GM12864 (cell line): ENCODE results near the gene ZXDC.

Source experiments
- DNase-seq: peaks from one replicate; pipeline ENCODE4 v3.0.0-alpha.2; 2011; ENCODE audit warnings: low read depth
- H3K4me3 ChIP-seq: 2 replicates; pipeline ENCODE4 v1.5.1; 2011; ENCODE audit warnings: mild to moderate bottlenecking, low read depth, low read length, control low read depth
- CTCF ChIP-seq: IDR thresholded peaks from 2 replicates; pipeline ENCODE4 v1.5.1; 2011; ENCODE audit warnings: low read depth, mild to moderate bottlenecking, moderate library complexity, low read length, control low read depth, inconsistent platforms; ENCODE audit errors: missing control alignments

Gene ZXDC

GRCh38 chr3:126474498-126475412, 936 bp downstream of the ZXDC start:
- TF ChIP-seq CTCF, result no peak
- H3K4me3 ChIP-seq, result peak overlapping the region; percentile 95
- no peak for DNase-seq

DNA sequence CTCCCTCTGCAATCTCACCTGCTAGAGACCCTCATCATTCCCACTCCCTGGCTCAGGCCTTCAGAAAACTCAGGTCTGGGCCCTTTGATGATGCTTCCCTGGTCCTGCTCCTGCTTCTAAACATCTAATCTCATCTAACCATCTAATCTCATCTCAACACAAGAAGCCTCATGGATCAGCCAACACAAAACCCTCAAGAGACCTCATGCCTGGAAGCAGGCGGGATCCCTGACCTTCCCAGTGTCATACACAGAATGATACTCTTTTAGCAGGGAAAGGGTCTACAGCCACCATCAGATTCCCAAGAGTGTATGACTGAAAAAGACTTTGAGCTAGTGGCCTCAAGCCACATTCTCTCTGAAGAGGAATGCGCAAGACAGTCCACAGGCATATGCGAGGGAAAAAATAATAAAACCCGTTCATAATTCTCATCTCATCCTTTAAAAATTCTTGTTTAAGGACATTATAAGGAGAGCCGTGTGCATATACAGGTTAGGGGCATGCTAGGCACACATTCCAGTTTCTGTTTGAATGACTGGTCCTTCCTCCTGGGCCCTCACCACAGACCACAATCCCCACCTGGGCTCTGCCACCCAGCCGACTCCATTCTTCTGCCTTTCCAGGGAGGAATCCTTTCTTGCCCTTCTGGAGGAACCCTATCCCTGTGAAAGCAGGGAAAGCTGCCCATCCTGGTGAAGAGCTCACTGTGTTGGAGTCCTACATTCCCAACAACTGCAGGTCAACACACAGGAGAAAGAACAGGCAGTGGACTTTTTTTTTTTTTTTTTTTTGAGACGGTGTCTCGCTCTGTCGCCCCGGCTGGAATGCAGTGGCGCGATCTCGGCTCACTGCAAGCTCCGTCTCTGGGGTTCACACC, 2.2 kb downstream of the ZXDC start:
- no peak for TF ChIP-seq CTCF
- DNase-seq, result no peak
- H3K4me3 ChIP-seq, result peak overlapping the region; percentile 95

DNA sequence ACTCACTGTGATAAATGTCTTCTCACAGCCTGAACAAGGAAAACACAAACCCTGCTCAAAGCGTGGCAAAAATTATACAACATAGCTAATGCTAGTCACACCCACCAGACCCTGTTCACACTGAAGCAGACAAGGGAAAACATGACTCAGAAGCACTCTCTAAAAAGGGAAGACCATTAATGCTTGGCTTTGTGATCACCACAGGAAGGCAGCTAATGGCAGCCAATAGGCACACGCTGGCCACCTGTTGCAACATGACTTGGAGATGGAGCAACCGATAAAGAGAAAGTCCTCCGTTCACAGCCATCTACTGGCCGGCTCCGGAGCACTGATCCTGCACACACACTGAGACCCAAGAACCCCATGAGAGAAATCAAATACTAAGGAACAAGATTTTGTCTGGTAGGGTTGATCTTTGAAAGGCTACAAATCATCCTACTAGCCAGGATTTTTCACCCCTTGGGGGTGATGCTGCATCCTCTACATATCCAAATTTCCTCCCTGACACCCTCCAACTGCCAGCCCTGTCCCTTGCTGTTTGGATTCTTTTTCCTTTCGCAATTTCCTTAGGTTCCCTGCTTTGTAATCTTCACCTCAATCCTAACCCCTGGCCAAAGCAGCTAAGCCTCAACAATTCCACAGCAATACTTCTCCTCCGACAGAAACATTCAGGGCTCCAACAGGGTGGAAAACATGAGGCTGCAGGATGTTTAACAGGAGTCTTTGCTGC, 3.2 kb downstream of the ZXDC start:
- no peak for TF ChIP-seq CTCF
- no peak overlapping the region for H3K4me3 ChIP-seq
- no peak for DNase-seq

GRCh38 chr3:126469479-126469878, 6.2 kb downstream of the ZXDC start:
- no peak for TF ChIP-seq CTCF

GRCh38 chr3:126468028-126468891, 7.4 kb downstream of the ZXDC start:
- no peak for TF ChIP-seq CTCF
- no peak overlapping the region for H3K4me3 ChIP-seq
- no peak for DNase-seq

More at GRCh38 chr3:126469479-126469878, 6.2 kb downstream of the ZXDC start:
- H3K4me3 ChIP-seq, result no peak overlapping the region
- DNase-seq, result no peak

GRCh38 chr3:126467611-126467955, 8.1 kb downstream of the ZXDC start:
- DNase-seq, result no peak
- no peak overlapping the region for H3K4me3 ChIP-seq
- no peak for TF ChIP-seq CTCF
